Fibroblast of skin of back (primary cell): ENCODE results near the gene TNS4.
A peak's percentile ranks its signal among the peaks of the same experiment; 100 is the strongest.

Experiments
- DNase-seq: peaks from one replicate; pipeline ENCODE4 v3.0.0-alpha.2; 2013

TNS4 gene

GRCh38 chr17:40535438-40535837 lies 34.0 kb upstream of the TNS4 start:
- no peak for DNase-seq

- no peak for DNase-seq
Measured at GRCh38 chr17:40534371-40535189, 33.2 kb upstream of the TNS4 start.

- DNase-seq = no peak
Measured at GRCh38 chr17:40533896-40534295, 32.5 kb upstream of the TNS4 start.

- DNase-seq = no peak
Measured at GRCh38 chr17:40532520-40533253, 31.3 kb upstream of the TNS4 start.

- DNase-seq = peak; percentile 72
Measured at GRCh38 chr17:40531051-40531991, 29.9 kb upstream of the TNS4 start.

- DNase-seq = no peak
Measured at GRCh38 chr17:40530531-40530994, 29.1 kb upstream of the TNS4 start.

- DNase-seq = no peak
Measured at GRCh38 chr17:40529991-40530390, 28.6 kb upstream of the TNS4 start.

- no peak for DNase-seq
Measured at GRCh38 chr17:40528692-40529417, 27.4 kb upstream of the TNS4 start.

GRCh38 chr17:40526668-40527067 lies 25.2 kb upstream of the TNS4 start:
- no peak for DNase-seq

GRCh38 chr17:40525294-40525693 lies 23.9 kb upstream of the TNS4 start:
- no peak for DNase-seq

GRCh38 chr17:40524243-40524965 lies 23.0 kb upstream of the TNS4 start:
- DNase-seq = no peak

- DNase-seq = no peak
Measured at GRCh38 chr17:40522961-40523310, 21.5 kb upstream of the TNS4 start.

GRCh38 chr17:40522250-40522960 lies 21.0 kb upstream of the TNS4 start:
- no peak for DNase-seq

GRCh38 chr17:40520991-40521453 lies 19.6 kb upstream of the TNS4 start:
- DNase-seq = no peak

GRCh38 chr17:40519089-40519775 lies 17.8 kb upstream of the TNS4 start:
- no peak for DNase-seq

GRCh38 chr17:40518401-40519088 lies 17.1 kb upstream of the TNS4 start:
- DNase-seq = no peak

GRCh38 chr17:40517981-40518380 lies 16.6 kb upstream of the TNS4 start:
- no peak for DNase-seq

- no peak for DNase-seq
Measured at GRCh38 chr17:40517286-40517662, 15.9 kb upstream of the TNS4 start.

- DNase-seq = peak; percentile 56
Measured at GRCh38 chr17:40516581-40517285, 15.3 kb upstream of the TNS4 start.
